ENCODE data around the gene CHRM1. TPM values are rescaled to one million over a fixed set of nuclear protein-coding genes. Genes with fewer than 3 reads are reported as not detected.

Gene CHRM1
- total RNA-seq, 1 donor from 2014 or later: 4.7 TPM

- ATAC-seq: peak; percentile 90
- no peaks in the 10 kb centered on the region for H3K9me3 ChIP-seq
- peak within 1 kb of the TSS; percentile 87 for H3K4me3 ChIP-seq
- peaks cover 43% of the 10 kb centered on the region for H3K4me1 ChIP-seq
- intact Hi-C loops (cut with DNase I): no loop called here
- peak; percentile 96 for DNase-seq
- H3K36me3 ChIP-seq: peaks cover 36% of the 10 kb centered on the region
- H3K27ac ChIP-seq: peak within 1 kb of the TSS; percentile 100
- TF ChIP-seq CTCF (IDR thresholded peaks at IDR 0.05): peak; percentile 75
- H3K27me3 ChIP-seq: no peaks in the 10 kb centered on the region
These were observed 40.2 kb downstream of the CHRM1 start, which contains the start of gene SLC3A2 for GRCh38 chr11:62880803-62881578. TSS of gene SLC3A2 (plus strand) at chr11:62880896. CDS start at chr11:62881024, 128 bp downstream.

- peaks cover 39% of the 10 kb centered on the region for H3K4me1 ChIP-seq
- TF ChIP-seq CTCF (IDR thresholded peaks at IDR 0.05): no peak
- DNase-seq: no peak
- H3K36me3 ChIP-seq: peaks cover 29% of the 10 kb centered on the region
- peak overlapping the region; percentile 100 for H3K27ac ChIP-seq
- peak; percentile 42 for ATAC-seq
- H3K27me3 ChIP-seq: no peaks in the 10 kb centered on the region
- peak overlapping the region; percentile 87 for H3K4me3 ChIP-seq
- intact Hi-C loops (cut with DNase I): no loop called here
- no peaks in the 10 kb centered on the region for H3K9me3 ChIP-seq
These were observed 40.8 kb downstream of the CHRM1 start for GRCh38 chr11:62880231-62880802.

- Histone ChIP-seq H3K4me1 (peaks cover 29% of the 10 kb centered on the region), H3K27me3 (no peaks in the 10 kb centered on the region), H3K36me3 (peaks cover 20% of the 10 kb centered on the region), H3K4me3 (peak overlapping the region; percentile 87), H3K9me3 (no peaks in the 10 kb centered on the region), H3K27ac (peak overlapping the region; percentile 100)
- no peak for TF ChIP-seq CTCF (IDR thresholded peaks at IDR 0.05)
- DNase-seq (no peak), ATAC-seq (no peak)
- intact Hi-C loops (cut with DNase I): no loop called here
These were observed 41.8 kb downstream of the CHRM1 start for GRCh38 chr11:62879235-62879978.

DNA sequence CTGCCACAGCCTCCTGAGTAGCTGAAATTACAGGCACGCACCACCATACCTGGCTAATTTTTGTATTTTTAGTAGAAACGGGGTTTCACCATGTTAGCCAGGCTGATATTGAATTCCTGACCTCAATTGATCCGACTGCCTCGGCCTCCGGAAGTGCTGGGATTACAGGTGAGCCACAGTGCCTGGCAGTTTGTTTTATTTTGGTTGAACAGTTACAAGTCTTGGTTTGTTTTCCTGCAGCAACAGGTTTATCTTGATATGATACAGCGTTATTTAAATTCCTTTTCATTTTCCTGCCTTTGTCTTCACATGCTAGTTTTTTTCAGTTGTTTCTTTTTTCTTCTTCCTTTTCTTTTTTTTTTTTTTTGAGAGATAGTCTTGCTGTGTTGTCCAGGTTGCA lies 44.5 kb downstream of the CHRM1 start:
- DNase-seq: no peak
- Histone ChIP-seq H3K4me3 (no peak overlapping the region), H3K36me3 (no peaks in the 10 kb centered on the region), H3K9me3 (no peaks in the 10 kb centered on the region), H3K4me1 (peaks cover 15% of the 10 kb centered on the region), H3K27ac (no peak overlapping the region), H3K27me3 (no peaks in the 10 kb centered on the region)
- ATAC-seq: no peak
- intact Hi-C loops (cut with DNase I): no loop called here
- no peak for TF ChIP-seq CTCF (IDR thresholded peaks at IDR 0.05)

DNA sequence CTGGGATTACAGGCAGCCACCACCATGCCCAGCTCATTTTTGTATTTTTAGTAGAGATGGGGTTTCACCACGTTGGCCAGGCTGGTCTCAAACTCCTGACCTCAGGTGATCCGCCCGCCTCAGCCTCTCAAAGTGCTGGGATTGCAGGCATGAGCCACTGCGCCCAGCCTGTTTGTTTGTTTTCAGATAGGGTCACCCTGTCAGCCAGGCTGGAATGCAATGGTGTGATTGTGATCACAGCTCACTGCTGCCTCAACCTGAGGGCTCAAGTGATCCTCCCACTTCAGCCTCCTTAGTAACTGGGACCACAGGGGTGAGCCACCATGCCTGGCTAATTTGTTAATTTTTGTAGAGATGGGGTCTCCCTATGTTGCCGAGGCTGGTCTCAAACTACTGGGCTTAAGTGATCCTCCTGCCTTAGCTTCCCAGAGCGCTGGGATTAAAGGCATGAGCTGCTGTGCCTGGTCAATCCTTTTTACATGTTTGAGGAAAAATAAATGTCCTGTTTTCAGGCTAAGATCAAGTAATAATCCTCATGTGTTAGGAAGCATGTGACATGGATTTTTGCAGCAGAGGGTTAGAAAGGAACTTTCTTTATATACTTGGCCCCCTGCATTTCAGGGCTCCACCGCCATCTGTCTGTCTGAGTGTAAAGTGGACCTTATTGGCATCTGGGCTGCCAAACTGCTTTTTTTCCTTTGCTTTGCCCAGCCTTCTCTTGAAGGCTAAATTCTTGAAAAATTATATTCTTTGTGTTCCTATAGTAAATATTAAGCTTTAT lies 45.3 kb downstream of the CHRM1 start:
- Histone ChIP-seq H3K36me3 (no peaks in the 10 kb centered on the region), H3K27ac (no peak overlapping the region), H3K4me3 (no peak overlapping the region), H3K9me3 (no peaks in the 10 kb centered on the region), H3K27me3 (no peaks in the 10 kb centered on the region), H3K4me1 (peaks cover 15% of the 10 kb centered on the region)
- no peak for TF ChIP-seq CTCF (IDR thresholded peaks at IDR 0.05)
- DNase-seq: no peak
- intact Hi-C loops (cut with DNase I): no loop called here
- no peak for ATAC-seq

All from upper lobe of right lung (tissue), 1 donor.